HepG2 (cell line): ENCODE measurements around the gene GNAZ. TPM values are rescaled to one million over a fixed set of nuclear protein-coding genes. Genes with fewer than 3 reads are reported as not detected.

Experiments used
- ATAC-seq: fragments of 200-7000 bp; cut with Tn5 transposase; 3 replicates; pipeline ENCODE4 v1.9.1; 2020; ENCODE audit warnings: mild to moderate bottlenecking, moderate library complexity
- BruUV-seq: library from RNA; stranded (reverse); fragments of 400-500 nt; replicated peaks from 2 replicates; lab custom pipeline; 2021; lab: Mats Ljungman, UMichigan
- CTCF ChIA-PET: fragments of 300-600 bp; formaldehyde crosslinking; extraction: SDS; loops from one replicate; lab custom pipeline; 2021; ENCODE audit warnings: low total read pairs, inconsistent platforms, low intra/inter-chr PET ratio; lab: Yijun Ruan, JAX
- POLR2A ChIA-PET: fragments of 350-600 bp; sonication (Branson Sonifier 250); formaldehyde crosslinking; loops from one replicate; lab custom pipeline; 2020; ENCODE audit warnings: antibody characterized with exemption, inconsistent platforms; lab: Yijun Ruan, JAX
- DNase-seq: peaks from one replicate; pipeline ENCODE4 v3.0.0-alpha.2; 2015; ENCODE audit warnings: low spot score
- FAIRE-seq: peaks from 3 replicates; lab custom pipeline; 2011; peaks lifted over from hg19 to GRCh38; lab: Jason Lieb, UNC
- H2AFZ ChIP-seq: one replicate; pipeline ENCODE4 v1.6.1; 2011; ENCODE audit warnings: low read length, inconsistent platforms
- H3K27ac ChIP-seq: fragments of 300-600 bp; 3 replicates; pipeline ENCODE4 v1.8.0; 2011; ENCODE audit warnings: mixed run types, mild to moderate bottlenecking, mixed read lengths, low read length, inconsistent platforms; ENCODE audit not compliant: insufficient read depth; ENCODE audit errors: extremely low read length
- H3K27me3 ChIP-seq, 2 experiments: fragments of 200-600 bp in 1 of 2; 2 replicates in 1 of 2; 3 replicates in 1 of 2; pipeline versions ENCODE4 v1.6.0 to v1.8.0; 2011; ENCODE audit warnings: low read length in 2 of 2, mild to moderate bottlenecking in 2 of 2, moderate library complexity in 2 of 2, inconsistent platforms in 1 of 2; ENCODE audit not compliant: insufficient read depth in 2 of 2, control insufficient read depth in 1 of 2
- H3K36me3 ChIP-seq, 2 experiments: fragments of 200-600 bp in 1 of 2; replicated peaks in 1 of 2; 2 replicates in 1 of 2; 3 replicates in 1 of 2; pipeline versions ENCODE4 v1.5.1 to v1.8.0; 2011; ENCODE audit warnings: low read length in 2 of 2, inconsistent platforms in 1 of 2; ENCODE audit not compliant: insufficient read depth in 2 of 2, control insufficient read depth in 1 of 2
- H3K4me1 ChIP-seq: 2 replicates; pipeline ENCODE4 v1.5.1; 2012; ENCODE audit warnings: low read length, inconsistent platforms; ENCODE audit not compliant: insufficient read depth
- H3K4me2 ChIP-seq: 2 replicates; pipeline ENCODE4 v1.6.0; 2011; ENCODE audit warnings: low read depth, low read length, inconsistent platforms
- H3K4me3 ChIP-seq, 3 experiments: fragments of 200-600 bp in 1 of 3; sonication (generic), shearing (Covaris generic) in 1 of 3; replicated peaks in 1 of 3; 2 replicates each; pipeline ENCODE4 v1.5.1; 2011 to 2016; ENCODE audit warnings: low read length in 3 of 3, inconsistent platforms in 2 of 3, low read depth in 2 of 3, mild to moderate bottlenecking in 2 of 3, control low read depth in 1 of 3, mixed read lengths in 1 of 3; ENCODE audit not compliant: insufficient read depth in 1 of 3
- H3K79me2 ChIP-seq: one replicate; pipeline ENCODE4 v1.6.1; 2011; ENCODE audit warnings: low read length, inconsistent platforms; ENCODE audit not compliant: insufficient read depth
- H3K9ac ChIP-seq: 2 replicates; pipeline ENCODE4 v1.6.0; 2011; ENCODE audit warnings: mild to moderate bottlenecking, low read depth, low read length, inconsistent platforms; ENCODE audit not compliant: insufficient read depth
- H3K9me3 ChIP-seq: 2 replicates; pipeline ENCODE4 v1.5.1; 2012; ENCODE audit warnings: mild to moderate bottlenecking, low read length
- H4K20me1 ChIP-seq: 2 replicates; pipeline ENCODE4 v1.6.0; 2011; ENCODE audit warnings: inconsistent platforms, mild to moderate bottlenecking, low read length, moderate library complexity; ENCODE audit not compliant: insufficient read depth
- CHCHD3 ChIP-seq: sonication (generic); formaldehyde crosslinking; IDR thresholded peaks from 2 replicates; pipeline ENCODE4 v1.8.0; 2022; ENCODE audit warnings: mild to moderate bottlenecking, missing genetic modification reagents, moderate library complexity
- FOXP1 ChIP-seq, 2 experiments: fragments of 450-650 bp in 1 of 2; IDR thresholded peaks; 2 replicates each; pipeline ENCODE4 v1.6.1; 2017 to 2018; ENCODE audit warnings: antibody characterized with exemption in 1 of 2
- HNF4A ChIP-seq: sonication (generic); formaldehyde crosslinking; IDR thresholded peaks from 2 replicates; pipeline ENCODE4 v1.4.0; 2020; ENCODE audit warnings: missing genetic modification reagents
- PRDM15 ChIP-seq: sonication (generic); formaldehyde crosslinking; IDR thresholded peaks from 2 replicates; pipeline ENCODE4 v1.4.0; 2020; ENCODE audit warnings: missing genetic modification reagents
- SETDB1 ChIP-seq: sonication (generic); formaldehyde crosslinking; IDR thresholded peaks from 2 replicates; pipeline ENCODE4 v1.5.1; 2020; ENCODE audit warnings: missing genetic modification reagents, mild to moderate bottlenecking, borderline replicate concordance
- SMC3 ChIP-seq: IDR thresholded peaks from 2 replicates; pipeline ENCODE4 v1.6.1; 2011; ENCODE audit warnings: low read length, improper control_type of control experiment
- ZBTB21 ChIP-seq: sonication (generic); formaldehyde crosslinking; IDR thresholded peaks from 2 replicates; pipeline ENCODE4 v1.4.0; 2020; ENCODE audit warnings: missing genetic modification reagents
- ZMAT3 ChIP-seq: sonication (generic); formaldehyde crosslinking; conservative IDR thresholded peaks from 2 replicates; pipeline ENCODE4 v1.7.0; 2021; ENCODE audit warnings: missing genetic modification reagents
- ZNF143 ChIP-seq: sonication (generic); formaldehyde crosslinking; IDR thresholded peaks from 2 replicates; pipeline ENCODE4 v1.4.0; 2020; ENCODE audit warnings: missing genetic modification reagents
- ZNF205 ChIP-seq: IDR thresholded peaks from 2 replicates; pipeline ENCODE4 v1.6.1; 2018; ENCODE audit warnings: missing biosample characterization, missing genetic modification reagents
- ZNF292 ChIP-seq: sonication (generic); formaldehyde crosslinking; IDR thresholded peaks from 2 replicates; pipeline ENCODE4 v1.8.1; 2022; ENCODE audit warnings: mild to moderate bottlenecking, low read depth, missing genetic modification reagents, borderline replicate concordance
- WGBS: methylation state at CpG from one replicate; pipeline ENCODE4 v1.1.6; 2017; ENCODE audit warnings: low lambda C conversion rate; 5-methylcytosine and 5-hydroxymethylcytosine counted together
- in situ Hi-C: cut with HindIII; loops from 2 replicates; pipeline ENCODE4 v1.10.0; 2017; ENCODE audit warnings: low pct_unique_long_range_greater_than_20kb; ENCODE audit not compliant: extremely low pct_ligation_motif_present
- intact Hi-C: fragments of 100-400 bp; cut with micrococcal nuclease; formaldehyde crosslinking; loops from one replicate; pipeline ENCODE4 v1.10.0; 2022; ENCODE audit not compliant: unreplicated experiment
- polyA plus RNA-seq, 8 experiments: library from polyadenylated mRNA; depleted of rRNA in 3 of 8; stranded (reverse) in 7 of 8; unstranded in 1 of 8; fragments of >200 nt; fragmentation: Illumina TruSeq in 4 of 8; extraction: Trizol in 4 of 8; gene quantifications; 2 replicates each; pipeline versions ENCODE4 v1.2.1 to v1.2.3, GENCODE V29; 2011 to 2016; ENCODE audit warnings: low read depth in 4 of 8, missing spikeins in 1 of 8, mixed read lengths in 1 of 8; ENCODE audit not compliant: insufficient read depth in 1 of 8
- total RNA-seq, 5 experiments: library from RNA; depleted of rRNA; stranded (reverse); fragments of >200 nt; fragmentation: Illumina TruSeq; extraction: Trizol; gene quantifications; 2 replicates each; pipeline ENCODE4 v1.2.3, GENCODE V29; 2016; ENCODE audit warnings: low read depth in 1 of 5
- TF ChIP-seq, protein P1 (sequence below): sonication (generic); formaldehyde crosslinking; IDR thresholded peaks from 2 replicates; pipeline ENCODE4 v1.9.0; 2022; ENCODE audit warnings: low read depth, missing genetic modification reagents
- TF ChIP-seq, protein P2 (sequence below): sonication (generic); formaldehyde crosslinking; IDR thresholded peaks from 2 replicates; pipeline ENCODE4 v1.5.0; 2020; ENCODE audit warnings: mild to moderate bottlenecking, missing genetic modification reagents, borderline replicate concordance

GNAZ gene
- total and polyA plus RNA-seq, 2 of the 13 experiments (the other 11 are each of a cell fraction or from before 2014, with no cell fraction given), result 11.4 to 22.3 TPM

- TF ChIP-seq ZNF205 (0 out of 2 replicates have a peak, but pooled peaks have one; percentile 44), ZMAT3 (CRISPR knock-in tag) (no peak)
Measured at GRCh38 chr22:23161574-23161973, 91.3 kb downstream of the GNAZ start (continued).

DNA sequence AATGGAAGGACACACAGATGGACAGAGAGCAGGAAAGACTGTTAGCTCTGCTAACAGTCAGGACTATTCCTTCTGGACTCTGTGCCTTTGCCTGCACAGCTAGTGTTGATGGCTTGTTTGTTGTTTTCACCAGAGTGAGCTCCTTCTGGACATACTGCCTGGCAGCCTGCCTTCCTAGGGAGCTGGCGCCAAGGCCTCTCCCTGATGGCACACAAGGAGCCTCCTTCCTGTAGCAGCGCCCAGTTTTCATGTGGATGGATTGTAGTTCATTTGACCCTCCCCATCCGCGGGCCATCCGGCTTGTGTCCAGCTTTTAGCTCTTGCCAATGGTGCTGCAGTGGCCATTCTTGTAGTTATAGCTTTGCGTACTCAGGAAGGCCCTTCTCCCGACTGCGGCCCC is 93.3 kb downstream of the GNAZ start:
- H3K4me1 ChIP-seq, result peaks cover 86% of the 10 kb centered on the region
- in situ Hi-C loops (loop anchor here (25.0 kb wide), 1 partner anchor 399 kb away; no protein-coding TSS in a partner anchor), intact Hi-C loops (no loop called here)
- peak overlapping the region; percentile 11 for H3K27ac ChIP-seq
- H3K9ac ChIP-seq, result no peak overlapping the region
- CTCF ChIA-PET, result no interaction called here
- POLR2A ChIA-PET, result interaction anchor here (1.1 kb wide), 1 partner anchor 19 kb away, joined by 4 read pairs; the partner anchor contains the start of gene RAB36
- FAIRE-seq (peak; percentile 62), DNase-seq (no peak), ATAC-seq (peak; percentile 51)
- WGBS, result 40% methylated on average over 6 of the region's 8 CpGs
- H3K79me2 ChIP-seq, result no peaks in the 10 kb centered on the region
- H3K9me3 ChIP-seq, result no peaks in the 10 kb centered on the region
- H2AFZ ChIP-seq, result no peak overlapping the region
- H3K27me3 ChIP-seq, result no peaks in the 10 kb centered on the region
- H3K4me2 ChIP-seq, result peak overlapping the region; percentile 60
- H3K4me3 ChIP-seq, result peak overlapping the region in 1 of 3 experiments; percentile 42; a peak in 2 of 6 replicates
- BruUV-seq, result no TSS peak
- H3K36me3 ChIP-seq, result no peaks in the 10 kb centered on the region
- H4K20me1 ChIP-seq, result no peaks in the 10 kb centered on the region
- TF ChIP-seq ZNF143 (CRISPR knock-in tag) (no peak), HNF4A (CRISPR knock-in tag) (peak; percentile 42; the same call in 1 of the 2 replicates), SMC3 (no peak), FOXP1 (IDR thresholded peaks at IDR 0.05) (no peak), FOXP1 (CRISPR knock-in tag; IDR thresholded peaks at IDR 0.05) (peak; percentile 36; the same call in 1 of the 2 replicates), CHCHD3 (CRISPR knock-in tag) (0 out of 2 replicates have a peak, but pooled peaks have one; percentile 20), PRDM15 (CRISPR knock-in tag) (peak; percentile 93), ZNF292 (peak; percentile 66; the same call in 1 of the 2 replicates), ZBTB21 (no peak), SETDB1 (no peak)
- TF ChIP-seq, protein P1, sequence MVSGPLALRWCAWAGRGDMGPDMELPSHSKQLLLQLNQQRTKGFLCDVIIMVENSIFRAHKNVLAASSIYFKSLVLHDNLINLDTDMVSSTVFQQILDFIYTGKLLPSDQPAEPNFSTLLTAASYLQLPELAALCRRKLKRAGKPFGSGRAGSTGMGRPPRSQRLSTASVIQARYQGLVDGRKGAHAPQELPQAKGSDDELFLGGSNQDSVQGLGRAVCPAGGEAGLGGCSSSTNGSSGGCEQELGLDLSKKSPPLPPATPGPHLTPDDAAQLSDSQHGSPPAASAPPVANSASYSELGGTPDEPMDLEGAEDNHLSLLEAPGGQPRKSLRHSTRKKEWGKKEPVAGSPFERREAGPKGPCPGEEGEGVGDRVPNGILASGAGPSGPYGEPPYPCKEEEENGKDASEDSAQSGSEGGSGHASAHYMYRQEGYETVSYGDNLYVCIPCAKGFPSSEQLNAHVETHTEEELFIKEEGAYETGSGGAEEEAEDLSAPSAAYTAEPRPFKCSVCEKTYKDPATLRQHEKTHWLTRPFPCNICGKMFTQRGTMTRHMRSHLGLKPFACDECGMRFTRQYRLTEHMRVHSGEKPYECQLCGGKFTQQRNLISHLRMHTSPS (CRISPR knock-in tag), result 0 out of 2 replicates have a peak, but pooled peaks have one; percentile 45
- TF ChIP-seq, protein P2, sequence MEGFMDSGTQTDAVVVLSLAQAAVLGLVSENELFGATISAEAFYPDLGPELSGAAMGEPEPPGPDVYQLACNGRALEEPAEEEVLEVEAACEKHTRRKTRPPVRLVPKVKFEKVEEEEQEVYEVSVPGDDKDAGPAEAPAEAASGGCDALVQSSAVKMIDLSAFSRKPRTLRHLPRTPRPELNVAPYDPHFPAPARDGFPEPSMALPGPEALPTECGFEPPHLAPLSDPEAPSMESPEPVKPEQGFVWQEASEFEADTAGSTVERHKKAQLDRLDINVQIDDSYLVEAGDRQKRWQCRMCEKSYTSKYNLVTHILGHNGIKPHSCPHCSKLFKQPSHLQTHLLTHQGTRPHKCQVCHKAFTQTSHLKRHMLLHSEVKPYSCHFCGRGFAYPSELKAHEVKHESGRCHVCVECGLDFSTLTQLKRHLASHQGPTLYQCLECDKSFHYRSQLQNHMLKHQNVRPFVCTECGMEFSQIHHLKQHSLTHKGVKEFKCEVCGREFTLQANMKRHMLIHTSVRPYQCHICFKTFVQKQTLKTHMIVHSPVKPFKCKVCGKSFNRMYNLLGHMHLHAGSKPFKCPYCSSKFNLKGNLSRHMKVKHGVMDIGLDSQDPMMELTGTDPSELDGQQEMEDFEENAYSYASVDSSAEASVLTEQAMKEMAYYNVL, result peak; percentile 49; the same call in 1 of the 2 replicates
